Measurements from ENCODE around the gene AGTRAP. TPM values are rescaled to one million over a fixed set of nuclear protein-coding genes. Genes with fewer than 3 reads are reported as not detected.

AGTRAP gene
- total and polyA plus RNA-seq, 2 of the 4 experiments (the other 2 are of a cell fraction) = 21.5 to 57.7 TPM

- no TSS peak for BruUV-seq (replicated peaks)
- Histone ChIP-seq H3K56ac (ENCODE audit: extremely low read depth, insufficient read depth, low read length) (no peak overlapping the region), H2BK120ac (ENCODE audit: low read depth, low read length) (no peak overlapping the region), H2BK15ac (ENCODE audit: low read depth, low read length) (no peak overlapping the region), H4K8ac (ENCODE audit: low read depth in 2 of 2, low read length in 2 of 2) (no peak overlapping the region), H3K79me1 (ENCODE audit: low read depth in 1 of 2, low read length in 2 of 2) (peaks cover 0 to 12% of the 10 kb centered on the region in 2 experiments; a peak in 1 of 4 replicates), H3K4me1 (ENCODE audit: control insufficient read depth, insufficient read depth, low read length) (no peaks in the 10 kb centered on the region), H3K4me2 (ENCODE audit: low read depth, low read length) (no peak overlapping the region), H3K9me3 (ENCODE audit: control insufficient read depth, insufficient read depth, low read length) (no peaks in the 10 kb centered on the region), H4K20me1 (ENCODE audit: insufficient read depth, low read length) (no peaks in the 10 kb centered on the region), H4K5ac (ENCODE audit: low read depth, low read length) (no peak overlapping the region), H3K27ac (ENCODE audit: insufficient read depth, low read length) (no peak overlapping the region), H3K23ac (ENCODE audit: low read depth, low read length) (no peak overlapping the region), H2AFZ (replicated peaks; ENCODE audit: low read length, poor library complexity) (no peak overlapping the region), H3K14ac (replicated peaks; ENCODE audit: low read depth, low read length) (no peak overlapping the region), H2BK5ac (ENCODE audit: low read depth, low read length, poor library complexity, severe bottlenecking) (no peak overlapping the region), H3K9ac (ENCODE audit: low read depth, low read length) (no peak overlapping the region), H3K27me3 (ENCODE audit: control insufficient read depth, insufficient read depth, low read length) (no peaks in the 10 kb centered on the region), H2AK9ac (replicated peaks; ENCODE audit: low read depth, low read length, poor library complexity) (no peak overlapping the region), H3K4ac (ENCODE audit: low read depth, low read length) (no peak overlapping the region), H4K91ac (ENCODE audit: insufficient read depth, low read depth, low read length) (no peak overlapping the region), H3K18ac (ENCODE audit: low read depth, low read length) (no peak overlapping the region), H3K36me3 (ENCODE audit: control insufficient read depth, insufficient read depth, low read length) (peaks cover 27% of the 10 kb centered on the region), H3K4me3 (ENCODE audit: insufficient read depth, low read depth, low read length) (no peak overlapping the region), H2BK20ac (ENCODE audit: low read depth, low read length) (no peak overlapping the region), H2AK5ac (ENCODE audit: low read depth, low read length) (no peak overlapping the region), H3K9me1 (ENCODE audit: insufficient read depth, low read length) (no peaks in the 10 kb centered on the region)
- WGBS, 2 experiments (ENCODE audit: extremely low coverage in 2 of 2, insufficient read length in 1 of 2) = no CpG with 5 or more reads among the region's 6 CpGs
- ATAC-seq (ENCODE audit: low read depth) (no peak), DNase-seq (peak; percentile 42)
- in situ Hi-C loops (cut with MboI; ENCODE audit: low sequenced_read_pairs) (no loop called here), intact Hi-C loops (cut with micrococcal nuclease) (no loop called here), dilution Hi-C loops (cut with HindIII; ENCODE audit: low sequenced_read_pairs, unreplicated experiment) (no loop called here)
- ChIA-PET CTCF (no interaction called here), POLR2A (ENCODE audit: unreplicated experiment) (no interaction called here)
- no peak for TF ChIP-seq CTCF (conservative IDR thresholded peaks at IDR 0.05; ENCODE audit: low read depth, low read length)
- no peak for TF ChIP-seq RCOR1 (IDR thresholded peaks at IDR 0.05; ENCODE audit: insufficient replicate concordance, low read length)
- TF ChIP-seq RFX5 (IDR thresholded peaks at IDR 0.05; ENCODE audit: low read depth, low read length) = no peak
- no peak for TF ChIP-seq SMC3 (IDR thresholded peaks at IDR 0.05; ENCODE audit: low read depth, low read length)
- no peak for TF ChIP-seq MXI1 (IDR thresholded peaks at IDR 0.05; ENCODE audit: borderline replicate concordance, low read depth, low read length)
Observed at GRCh38 chr1:11746092-11746491, 10.2 kb downstream of the AGTRAP start.

Data from IMR-90 (cell line).